ENCODE measurements around the gene MGAT1. TPM values are rescaled to one million over a fixed set of nuclear protein-coding genes. Genes with fewer than 3 reads are reported as not detected.

Gene MGAT1
- total RNA-seq, 1 experiment from 2014 or later = 72.7 TPM

GRCh38 chr5:180813420-180813819 is 10.8 kb upstream of the MGAT1 start:
- Histone ChIP-seq H2BK120ac (ENCODE audit: low read depth, low read length, poor library complexity, severe bottlenecking) (no peak overlapping the region), H2BK20ac (ENCODE audit: low read depth, low read length, poor library complexity, severe bottlenecking) (no peak overlapping the region), H3K4me2 (ENCODE audit: insufficient read depth, insufficient read length, low read length) (no peak overlapping the region), H3K4ac (ENCODE audit: low read depth, low read length) (no peak overlapping the region), H3K56ac (ENCODE audit: insufficient read length, low read depth, low read length) (no peak overlapping the region), H2BK12ac (ENCODE audit: insufficient read length, low read depth, low read length) (no peak overlapping the region), H3K23ac (ENCODE audit: insufficient read length, low read depth, low read length) (no peak overlapping the region), H3K27me3 (ENCODE audit: insufficient read depth, low read length) (no peaks in the 10 kb centered on the region), H3K9me3 (ENCODE audit: control insufficient read depth, low read depth, low read length) (no peaks in the 10 kb centered on the region), H4K5ac (ENCODE audit: insufficient read length, low read depth, low read length) (no peak overlapping the region), H3K79me2 (ENCODE audit: insufficient read depth, low read length) (no peaks in the 10 kb centered on the region; the same call in 1 of the 2 replicates), H2AK5ac (ENCODE audit: insufficient read length, low read length) (no peak overlapping the region), H4K20me1 (ENCODE audit: control insufficient read depth, insufficient read depth, insufficient read length) (no peaks in the 10 kb centered on the region), H4K8ac (replicated peaks; ENCODE audit: insufficient read length, low read depth, low read length) (no peak overlapping the region), H2AFZ (ENCODE audit: low read length) (no peak overlapping the region), H4K91ac (ENCODE audit: insufficient read length, low read depth, low read length) (no peak overlapping the region), H3K79me1 (ENCODE audit: insufficient read depth, low read depth, low read length, poor library complexity, severe bottlenecking) (no peaks in the 10 kb centered on the region), H3K9ac (ENCODE audit: extremely low read depth, insufficient read length, low read length) (no peak overlapping the region), H2BK15ac (ENCODE audit: low read depth, low read length) (no peak overlapping the region), H3K18ac (ENCODE audit: insufficient read length, low read depth, low read length) (no peak overlapping the region), H3T11ph (ENCODE audit: low read length) (no peak overlapping the region), H3K14ac (ENCODE audit: insufficient read depth, low read length) (no peak overlapping the region), H2BK5ac (ENCODE audit: insufficient read length, low read length) (no peak overlapping the region), H3K4me1 (ENCODE audit: insufficient read depth, low read length) (peaks cover 5% of the 10 kb centered on the region; the same call in 1 of the 2 replicates), H3K23me2 (ENCODE audit: insufficient read length, low read depth, low read length, poor library complexity, severe bottlenecking) (peaks cover 15% of the 10 kb centered on the region), H3K27ac (ENCODE audit: insufficient read length, low read depth, low read length) (no peak overlapping the region)
- no peak for DNase-seq
- Mint-ChIP-seq H3K4me3 (no peak overlapping the region), H3K36me3 (ENCODE audit: insufficient read depth in 1 of 3, low read depth in 3 of 3) (peaks cover 0 to 1% (median 0%) of the 10 kb centered on the region in 3 experiments; a peak in 2 of 7 replicates), H3K4me1 (peaks cover 33 to 35% of the 10 kb centered on the region in 2 experiments), H3K9me3 (no peaks in the 10 kb centered on the region; a peak in 2 of 5 replicates), H3K27ac (no peak overlapping the region), H3K27me3 (ENCODE audit: low read depth) (peaks cover 8% of the 10 kb centered on the region)
- WGBS (ENCODE audit: extremely low coverage, insufficient read length, low lambda C conversion rate) = no CpG with 5 or more reads among the region's 5 CpGs
- peak; percentile 19; the same call in 1 of the 3 replicates for TF ChIP-seq CTCF (conservative IDR thresholded peaks at IDR 0.05)
